Stomach (tissue), 4 donors: ENCODE data around the gene TMCO4.

ENCODE experiments used
- CTCF ChIP-seq, 7 experiments: fragments of 450-650 bp in 4 of 7; fragments of 200-600 bp in 3 of 7; sonication (generic) in 3 of 7; IDR thresholded peaks; one replicate each; pipeline ENCODE4 v1.5.1; 2016 to 2019; ENCODE audit warnings: antibody characterized with exemption in 7 of 7, control low read depth in 2 of 7, mild to moderate bottlenecking in 1 of 7
- EP300 ChIP-seq: sonication (generic); formaldehyde crosslinking; IDR thresholded peaks from one replicate; pipeline ENCODE4 v1.6.1; 2017; ENCODE audit warnings: antibody characterized with exemption
- POLR2A ChIP-seq, 4 donors: fragments of 450-650 bp; IDR thresholded peaks; one replicate each; pipeline ENCODE4 v1.6.1; 2016; ENCODE audit warnings: antibody characterized with exemption in 4 of 4, control low read depth in 2 of 4, mild to moderate bottlenecking in 1 of 4, moderate library complexity in 1 of 4
- POLR2AphosphoS5 ChIP-seq, 3 donors: sonication (generic); formaldehyde crosslinking; IDR thresholded peaks; one replicate each; pipeline ENCODE4 v1.6.1; 2016; ENCODE audit warnings: antibody characterized with exemption in 3 of 3

- no peak for TF ChIP-seq CTCF (IDR thresholded peaks at IDR 0.05)
- TF ChIP-seq POLR2AphosphoS5 (IDR thresholded peaks at IDR 0.05), result no peak
- no peak for TF ChIP-seq POLR2A (IDR thresholded peaks at IDR 0.05)
- no peak for TF ChIP-seq EP300
Measured at GRCh38 chr1:19728413-19729145, 71.1 kb downstream of the TMCO4 start.
